Keratinocyte (primary cell): ENCODE measurements around the gene CTDSP1. TPM values are rescaled to one million over a fixed set of nuclear protein-coding genes. Genes with fewer than 3 reads are reported as not detected.

Experiments used
- DNase-seq: peaks from one replicate; pipeline ENCODE4 v3.0.0-alpha.2; 2011; ENCODE audit warnings: low read depth, missing footprints, low spot score
- FAIRE-seq: peaks from 2 replicates; lab custom pipeline; 2011; peaks lifted over from hg19 to GRCh38; lab: Jason Lieb, UNC
- H2AFZ ChIP-seq: 2 replicates; pipeline ENCODE4 v1.6.0; 2012; ENCODE audit warnings: low read length, control low read depth, inconsistent platforms; ENCODE audit not compliant: control insufficient read depth
- H3K27ac ChIP-seq: 2 replicates; pipeline ENCODE4 v1.5.1; 2011; ENCODE audit warnings: low read length; ENCODE audit not compliant: control insufficient read depth, insufficient read depth
- H3K27me3 ChIP-seq: 3 replicates; pipeline ENCODE4 v1.6.0; 2011; ENCODE audit warnings: low read length; ENCODE audit not compliant: control insufficient read depth, insufficient read depth; ENCODE audit errors: extremely low read depth
- H3K36me3 ChIP-seq, 2 experiments: 2 replicates in 1 of 2; 3 replicates in 1 of 2; pipeline ENCODE4 v1.5.1; 2011; ENCODE audit warnings: low read length in 2 of 2, mild to moderate bottlenecking in 1 of 2; ENCODE audit not compliant: control insufficient read depth in 2 of 2, insufficient read depth in 2 of 2; ENCODE audit errors: extremely low read depth in 1 of 2
- H3K4me1 ChIP-seq: 3 replicates; pipeline ENCODE4 v1.5.1; 2011; ENCODE audit warnings: low read length; ENCODE audit not compliant: control insufficient read depth, insufficient read depth; ENCODE audit errors: extremely low read depth
- H3K4me2 ChIP-seq: 3 replicates; pipeline ENCODE4 v1.6.0; 2011; ENCODE audit warnings: low read depth, low read length; ENCODE audit not compliant: control insufficient read depth, insufficient read depth; ENCODE audit errors: extremely low read depth
- H3K4me3 ChIP-seq, 3 experiments: fragments of 200-600 bp in 1 of 3; sonication (generic) in 1 of 3; 2 replicates in 2 of 3; 3 replicates in 1 of 3; pipeline ENCODE4 v1.5.1; 2011 to 2016; ENCODE audit warnings: low read length in 3 of 3, mild to moderate bottlenecking in 3 of 3, control low read depth in 2 of 3, inconsistent platforms in 1 of 3, low read depth in 1 of 3, mixed read lengths in 1 of 3, mixed run types in 1 of 3, moderate library complexity in 1 of 3; ENCODE audit not compliant: control insufficient read depth in 2 of 3, insufficient read depth in 2 of 3; ENCODE audit errors: extremely low read depth in 1 of 3
- H3K79me2 ChIP-seq: 2 replicates; pipeline ENCODE4 v1.6.0; 2012; ENCODE audit warnings: low read length; ENCODE audit not compliant: control insufficient read depth, insufficient read depth
- H3K9ac ChIP-seq: 3 replicates; pipeline ENCODE4 v1.6.0; 2011; ENCODE audit warnings: low read length; ENCODE audit not compliant: control insufficient read depth, insufficient read depth; ENCODE audit errors: extremely low read depth
- H3K9me1 ChIP-seq: 3 replicates; pipeline ENCODE4 v1.6.0; 2011; ENCODE audit warnings: low read length; ENCODE audit not compliant: control insufficient read depth, insufficient read depth; ENCODE audit errors: extremely low read depth
- H3K9me3 ChIP-seq: 2 replicates; pipeline ENCODE4 v1.5.1; 2012; ENCODE audit warnings: low read depth, low read length; ENCODE audit not compliant: control insufficient read depth
- H4K20me1 ChIP-seq: 3 replicates; pipeline ENCODE4 v1.6.0; 2011; ENCODE audit warnings: low read length; ENCODE audit not compliant: control insufficient read depth, insufficient read depth; ENCODE audit errors: extremely low read depth
- EZH2 ChIP-seq: IDR thresholded peaks from one replicate; pipeline ENCODE4 v1.6.1; 2012; ENCODE audit warnings: inconsistent platforms, mild to moderate bottlenecking, low read length, moderate library complexity
- dilution Hi-C: fragments of 300-500 bp; cut with MboI; formaldehyde crosslinking; loops from one replicate; pipeline ENCODE4 v1.7.0; 2020; ENCODE audit warnings: low sequenced_read_pairs; ENCODE audit not compliant: extremely low pct_ligation_motif_present
- polyA plus RNA-seq, 5 experiments: library from polyadenylated mRNA; depleted of rRNA in 3 of 5; stranded (reverse) in 3 of 5; stranded (forward) in 1 of 5; unstranded in 1 of 5; fragments of >200 nt; gene quantifications; 1 replicate in 1 of 5; 2 replicates in 3 of 5; 3 replicates in 1 of 5; pipeline versions ENCODE4 v1.2.1 to v1.2.3, GENCODE V29; 2011 to 2012; ENCODE audit warnings: missing spikeins in 2 of 5, low read depth in 1 of 5, low replicate concordance in 1 of 5
- TF ChIP-seq, protein P1 (sequence below), 3 experiments: IDR thresholded peaks in 1 of 3; conservative IDR thresholded peaks in 1 of 3; optimal IDR thresholded peaks in 1 of 3; 2 replicates in 2 of 3; 3 replicates in 1 of 3; pipeline versions ENCODE3 to v1.5.1; 2011; ENCODE audit warnings: low read length in 3 of 3, mild to moderate bottlenecking in 3 of 3, moderate library complexity in 2 of 3, control low read depth in 1 of 3, inconsistent platforms in 1 of 3; ENCODE audit not compliant: insufficient read depth in 2 of 3; ENCODE audit errors: extremely low read depth in 1 of 3

Gene CTDSP1
- polyA plus RNA-seq, 1 donor (not counting 4 experiments of a cell fraction or from before 2014, with no cell fraction given), result 38.7 TPM

DNA sequence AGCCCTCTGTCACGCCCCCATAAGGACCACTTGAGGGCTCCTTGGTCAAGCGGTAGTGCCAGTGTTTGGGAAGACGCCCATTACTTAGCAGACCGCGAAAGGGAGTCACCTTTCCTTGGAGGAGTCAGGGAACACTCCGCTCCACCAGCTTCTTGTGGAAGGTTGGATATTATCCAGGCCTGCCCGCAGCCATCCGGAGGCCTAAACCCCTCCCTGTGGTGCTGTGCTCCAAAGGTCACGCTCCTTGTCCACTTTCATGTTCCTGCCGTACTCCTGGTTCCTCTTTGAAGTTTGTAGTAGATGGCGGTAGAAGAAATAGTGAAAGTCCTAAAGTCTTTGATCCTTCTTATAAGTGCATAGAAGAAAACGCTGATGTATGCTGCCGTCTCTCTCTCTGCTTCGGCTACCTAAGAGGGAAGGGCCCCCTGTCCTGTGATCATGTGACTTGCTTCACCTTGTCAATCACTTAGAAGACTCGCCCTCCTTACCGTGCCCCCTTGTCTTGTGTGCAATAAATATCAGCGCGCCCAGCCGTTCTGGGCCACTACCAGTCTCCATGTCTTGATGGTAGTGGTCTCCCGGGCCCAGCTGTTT is 44.7 kb upstream of the CTDSP1 start:
- no peak overlapping the region for H3K27ac ChIP-seq
- no peaks in the 10 kb centered on the region for H4K20me1 ChIP-seq
- TF ChIP-seq, protein P1, sequence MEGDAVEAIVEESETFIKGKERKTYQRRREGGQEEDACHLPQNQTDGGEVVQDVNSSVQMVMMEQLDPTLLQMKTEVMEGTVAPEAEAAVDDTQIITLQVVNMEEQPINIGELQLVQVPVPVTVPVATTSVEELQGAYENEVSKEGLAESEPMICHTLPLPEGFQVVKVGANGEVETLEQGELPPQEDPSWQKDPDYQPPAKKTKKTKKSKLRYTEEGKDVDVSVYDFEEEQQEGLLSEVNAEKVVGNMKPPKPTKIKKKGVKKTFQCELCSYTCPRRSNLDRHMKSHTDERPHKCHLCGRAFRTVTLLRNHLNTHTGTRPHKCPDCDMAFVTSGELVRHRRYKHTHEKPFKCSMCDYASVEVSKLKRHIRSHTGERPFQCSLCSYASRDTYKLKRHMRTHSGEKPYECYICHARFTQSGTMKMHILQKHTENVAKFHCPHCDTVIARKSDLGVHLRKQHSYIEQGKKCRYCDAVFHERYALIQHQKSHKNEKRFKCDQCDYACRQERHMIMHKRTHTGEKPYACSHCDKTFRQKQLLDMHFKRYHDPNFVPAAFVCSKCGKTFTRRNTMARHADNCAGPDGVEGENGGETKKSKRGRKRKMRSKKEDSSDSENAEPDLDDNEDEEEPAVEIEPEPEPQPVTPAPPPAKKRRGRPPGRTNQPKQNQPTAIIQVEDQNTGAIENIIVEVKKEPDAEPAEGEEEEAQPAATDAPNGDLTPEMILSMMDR (optimal IDR thresholded peaks at IDR 0.05 in 1 of 3, IDR thresholded peaks at IDR 0.05 in 1 of 3, conservative IDR thresholded peaks at IDR 0.05 in 1 of 3; ENCODE audit: extremely low read depth in 1 of 3, insufficient read depth in 2 of 3, low read length in 3 of 3), result no peak
- TF ChIP-seq EZH2, result no peak
- H3K9ac ChIP-seq, result no peak overlapping the region
- H3K79me2 ChIP-seq, result no peaks in the 10 kb centered on the region
- no peaks in the 10 kb centered on the region for H3K27me3 ChIP-seq
- H3K4me1 ChIP-seq, result no peaks in the 10 kb centered on the region
- DNase-seq, result no peak
- no peak for FAIRE-seq
- H3K36me3 ChIP-seq, result no peaks in the 10 kb centered on the region
- H3K4me3 ChIP-seq, result no peak overlapping the region
- peaks cover 3% of the 10 kb centered on the region for H3K9me3 ChIP-seq
- dilution Hi-C loops, result no loop called here
- H2AFZ ChIP-seq, result no peak overlapping the region
- no peaks in the 10 kb centered on the region for H3K9me1 ChIP-seq
- no peak overlapping the region for H3K4me2 ChIP-seq

DNA sequence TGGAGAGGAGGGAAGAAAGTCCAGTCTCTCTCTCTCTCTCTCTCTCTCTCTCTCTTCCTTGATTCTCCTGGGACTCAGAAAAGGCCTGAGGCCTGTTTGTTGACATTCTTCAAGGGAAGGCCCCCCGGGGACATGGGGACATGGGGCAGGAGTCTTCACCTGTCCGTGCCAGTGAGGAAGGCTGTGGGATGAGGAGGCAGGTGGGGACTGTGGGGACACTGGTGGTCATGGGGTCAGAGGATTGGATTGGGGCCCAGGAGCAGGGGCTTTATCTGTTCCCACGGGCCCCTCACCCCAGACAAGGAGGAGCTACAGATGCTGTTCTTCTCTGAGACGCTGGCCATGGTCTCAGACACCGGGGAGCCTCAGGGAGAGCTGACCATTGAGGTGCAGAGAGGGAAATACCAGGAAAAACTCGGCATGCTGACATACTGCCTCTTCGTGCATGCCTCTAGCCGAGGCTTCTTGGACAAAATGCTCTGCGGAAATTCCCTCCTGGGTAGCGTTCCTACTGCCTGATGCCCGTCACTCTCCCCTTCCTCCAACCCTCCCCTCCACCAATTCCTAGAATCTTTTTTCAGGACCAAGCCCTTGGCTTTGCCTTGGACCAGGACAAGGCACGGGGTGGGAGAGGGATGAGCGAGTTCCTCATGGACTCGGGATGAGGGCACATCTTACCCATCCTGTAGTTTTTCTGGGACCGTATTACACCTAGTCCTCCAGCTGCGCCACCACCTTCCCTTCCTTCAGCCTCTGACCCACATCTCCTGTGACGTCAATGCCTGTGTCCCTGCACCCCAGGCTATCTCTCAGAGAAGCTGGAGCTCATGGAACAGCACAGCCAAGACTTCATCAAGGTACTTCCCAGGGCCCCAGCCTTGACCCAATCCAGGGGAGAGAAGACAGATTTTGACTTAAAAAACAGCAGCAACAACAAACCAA is 42.2 kb upstream of the CTDSP1 start:
- no peak for DNase-seq
- no peak overlapping the region for H2AFZ ChIP-seq
- H3K4me1 ChIP-seq, result no peaks in the 10 kb centered on the region
- H3K9me3 ChIP-seq, result no peaks in the 10 kb centered on the region
- no peaks in the 10 kb centered on the region for H3K9me1 ChIP-seq
- H4K20me1 ChIP-seq, result no peaks in the 10 kb centered on the region
- no peak for FAIRE-seq
- no peaks in the 10 kb centered on the region for H3K27me3 ChIP-seq
- H3K36me3 ChIP-seq, result no peaks in the 10 kb centered on the region
- H3K9ac ChIP-seq, result no peak overlapping the region
- no peaks in the 10 kb centered on the region for H3K79me2 ChIP-seq
- dilution Hi-C loops, result no loop called here
- H3K4me3 ChIP-seq, result no peak overlapping the region
- H3K27ac ChIP-seq, result no peak overlapping the region
- H3K4me2 ChIP-seq, result no peak overlapping the region
- TF ChIP-seq EZH2, result no peak
- TF ChIP-seq, protein P1 (optimal IDR thresholded peaks at IDR 0.05 in 1 of 3, IDR thresholded peaks at IDR 0.05 in 1 of 3, conservative IDR thresholded peaks at IDR 0.05 in 1 of 3; ENCODE audit: extremely low read depth in 1 of 3, insufficient read depth in 2 of 3, low read length in 3 of 3), result no peak
